ENCODE results near the gene KLHL3.

DNA sequence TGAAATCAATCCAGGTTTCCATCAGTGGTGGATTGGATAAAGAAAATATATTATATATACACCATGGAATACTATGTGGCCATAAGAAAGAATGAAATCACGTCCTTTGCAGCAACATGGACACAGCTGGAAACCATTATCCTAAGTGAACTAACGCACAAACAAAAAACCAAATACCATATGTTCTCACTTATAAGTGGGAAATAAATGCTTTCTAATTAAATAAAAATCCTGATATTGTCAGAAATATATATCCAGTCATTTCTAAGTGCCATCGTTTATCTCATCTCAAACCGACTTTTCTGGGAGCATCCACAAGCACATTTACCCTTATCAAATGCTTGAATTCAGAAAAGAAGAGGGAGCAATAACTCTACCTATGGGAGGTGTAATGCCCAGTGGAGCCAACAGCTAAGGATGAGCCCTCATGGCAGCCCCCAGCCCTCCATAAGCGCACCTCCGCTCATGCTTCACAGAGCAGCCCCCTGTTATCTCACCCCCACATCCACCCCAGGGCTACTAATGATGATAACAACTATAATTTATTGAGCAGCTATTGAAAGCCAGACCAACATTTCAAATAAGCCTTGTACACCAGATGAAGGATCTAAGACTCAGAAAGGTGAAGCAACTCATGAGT, 135.0 kb downstream of the KLHL3 start:
- no peak for TF ChIP-seq CTCF (conservative IDR thresholded peaks at IDR 0.05; ENCODE audit: low read depth, low read length)
- no peak for TF ChIP-seq EZH2 (IDR thresholded peaks at IDR 0.05; ENCODE audit: low read length, unreplicated experiment)

Data from PC-3 (cell line).